Measurements from ENCODE around the gene SYT8. TPM values are rescaled to one million over a fixed set of nuclear protein-coding genes. Genes with fewer than 3 reads are reported as not detected.

Gene SYT8
- total RNA-seq, 2 experiments from 2014 or later = not detected

DNA sequence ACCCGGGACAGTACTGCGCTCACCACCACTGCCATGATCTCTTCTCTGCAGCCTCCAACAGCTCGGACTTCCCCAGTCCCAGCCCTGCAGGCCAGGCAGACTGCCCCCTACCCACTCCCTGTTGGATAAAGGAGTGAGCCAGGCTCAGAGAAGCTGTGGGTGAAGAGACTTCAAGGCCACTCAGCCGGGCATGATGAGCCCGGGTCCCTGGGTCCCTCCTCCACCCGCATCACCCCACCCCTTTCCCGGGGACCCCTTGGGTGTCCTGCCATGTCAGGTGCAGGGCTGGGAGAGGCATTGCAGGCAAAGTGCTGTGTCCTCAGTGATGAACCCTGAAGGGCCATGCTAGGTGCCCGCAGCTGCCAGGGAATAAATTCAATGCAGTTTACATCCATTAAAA, 32.6 kb downstream of the SYT8 start:
- no peaks in the 10 kb centered on the region for H3K9me3 ChIP-seq (ENCODE audit: control insufficient read depth in 1 of 2, insufficient read depth in 1 of 2, low read length in 2 of 2)
- H3K4me1 ChIP-seq (ENCODE audit: insufficient read depth, low read length) = peaks cover 96% of the 10 kb centered on the region
- intact Hi-C loops (cut with DNase I, micrococcal nuclease) = no loop called here
- Mint-ChIP-seq H3K4me1 (ENCODE audit: low read depth) (peaks cover 64% of the 10 kb centered on the region), H3K9me3 (no peaks in the 10 kb centered on the region), H3K4me3 (no peak overlapping the region), H3K27me3 (no peaks in the 10 kb centered on the region), H3K27ac (no peak overlapping the region), H3K36me3 (ENCODE audit: low read depth) (peaks cover 18% of the 10 kb centered on the region)
- H3K27ac ChIP-seq (ENCODE audit: low read depth in 1 of 2, low read length in 2 of 2) = peak overlapping the region in 1 of 2 donors; percentile 7
- ATAC-seq (ENCODE audit: poor library complexity) (no peak), DNase-seq (no peak)
- TF ChIP-seq, protein P1, sequence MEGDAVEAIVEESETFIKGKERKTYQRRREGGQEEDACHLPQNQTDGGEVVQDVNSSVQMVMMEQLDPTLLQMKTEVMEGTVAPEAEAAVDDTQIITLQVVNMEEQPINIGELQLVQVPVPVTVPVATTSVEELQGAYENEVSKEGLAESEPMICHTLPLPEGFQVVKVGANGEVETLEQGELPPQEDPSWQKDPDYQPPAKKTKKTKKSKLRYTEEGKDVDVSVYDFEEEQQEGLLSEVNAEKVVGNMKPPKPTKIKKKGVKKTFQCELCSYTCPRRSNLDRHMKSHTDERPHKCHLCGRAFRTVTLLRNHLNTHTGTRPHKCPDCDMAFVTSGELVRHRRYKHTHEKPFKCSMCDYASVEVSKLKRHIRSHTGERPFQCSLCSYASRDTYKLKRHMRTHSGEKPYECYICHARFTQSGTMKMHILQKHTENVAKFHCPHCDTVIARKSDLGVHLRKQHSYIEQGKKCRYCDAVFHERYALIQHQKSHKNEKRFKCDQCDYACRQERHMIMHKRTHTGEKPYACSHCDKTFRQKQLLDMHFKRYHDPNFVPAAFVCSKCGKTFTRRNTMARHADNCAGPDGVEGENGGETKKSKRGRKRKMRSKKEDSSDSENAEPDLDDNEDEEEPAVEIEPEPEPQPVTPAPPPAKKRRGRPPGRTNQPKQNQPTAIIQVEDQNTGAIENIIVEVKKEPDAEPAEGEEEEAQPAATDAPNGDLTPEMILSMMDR (IDR thresholded peaks at IDR 0.05) = no peak
- ChIA-PET CTCF (no interaction called here), POLR2A (no interaction called here)
- H3K4me3 ChIP-seq (ENCODE audit: low read length) = no peak overlapping the region
- no peaks in the 10 kb centered on the region for H3K27me3 ChIP-seq (ENCODE audit: control insufficient read depth in 1 of 2, insufficient read depth in 2 of 2, low read length in 2 of 2)
- H3K36me3 ChIP-seq (ENCODE audit: insufficient read depth, low read length) = peaks cover 12% of the 10 kb centered on the region

- TF ChIP-seq, protein P1 (IDR thresholded peaks at IDR 0.05) = no peak
- no peak overlapping the region for H3K27ac Mint-ChIP-seq
- Histone ChIP-seq H3K9me3 (ENCODE audit: control insufficient read depth in 1 of 2, insufficient read depth in 1 of 2, low read length in 2 of 2) (no peaks in the 10 kb centered on the region), H3K4me3 (ENCODE audit: low read length) (no peak overlapping the region), H3K27me3 (ENCODE audit: control insufficient read depth in 1 of 2, insufficient read depth in 2 of 2, low read length in 2 of 2) (no peaks in the 10 kb centered on the region), H3K36me3 (ENCODE audit: insufficient read depth, low read length) (peaks cover 6% of the 10 kb centered on the region), H3K27ac (ENCODE audit: low read depth in 1 of 2, low read length in 2 of 2) (peak overlapping the region in 1 of 2 donors; percentile 29), H3K4me1 (ENCODE audit: insufficient read depth, low read length) (peaks cover 96% of the 10 kb centered on the region)
- H3K27me3 Mint-ChIP-seq = no peaks in the 10 kb centered on the region
- DNase-seq (no peak), ATAC-seq (ENCODE audit: poor library complexity) (no peak)
- H3K36me3 Mint-ChIP-seq (ENCODE audit: low read depth) = peaks cover 18% of the 10 kb centered on the region
- no peak overlapping the region for H3K4me3 Mint-ChIP-seq
- H3K4me1 Mint-ChIP-seq (ENCODE audit: low read depth) = peaks cover 69% of the 10 kb centered on the region
- intact Hi-C loops (cut with DNase I, micrococcal nuclease) = no loop called here
- ChIA-PET POLR2A (no interaction called here), CTCF (interaction anchor here (1.7 kb wide), 1 partner anchor 16 kb away, joined by 4 read pairs; no protein-coding TSS in a partner anchor)
- H3K9me3 Mint-ChIP-seq = no peaks in the 10 kb centered on the region
Measured at GRCh38 chr11:1868056-1868635, 33.4 kb downstream of the SYT8 start.

- intact Hi-C loops (cut with DNase I, micrococcal nuclease) = no loop called here
- Mint-ChIP-seq H3K36me3 (ENCODE audit: low read depth) (peaks cover 18% of the 10 kb centered on the region), H3K9me3 (no peaks in the 10 kb centered on the region), H3K27ac (peak overlapping the region; percentile 86), H3K27me3 (no peaks in the 10 kb centered on the region), H3K4me3 (peak overlapping the region; percentile 39), H3K4me1 (ENCODE audit: low read depth) (peaks cover 71% of the 10 kb centered on the region)
- CTCF ChIA-PET = interaction anchor here (1.7 to 2.8 kb wide), 2 partner anchors 13 to 17 kb away, joined by 4 to 17 read pairs; no protein-coding TSS in a partner anchor
- peaks cover 95% of the 10 kb centered on the region for H3K4me1 ChIP-seq (ENCODE audit: insufficient read depth, low read length)
- no peaks in the 10 kb centered on the region for H3K36me3 ChIP-seq (ENCODE audit: insufficient read depth, low read length)
- DNase-seq (no peak), ATAC-seq (ENCODE audit: poor library complexity) (no peak)
- no peak overlapping the region for H3K4me3 ChIP-seq (ENCODE audit: low read length)
- TF ChIP-seq, protein P1 (IDR thresholded peaks at IDR 0.05) = no peak
- no peaks in the 10 kb centered on the region for H3K9me3 ChIP-seq (ENCODE audit: control insufficient read depth in 1 of 2, insufficient read depth in 1 of 2, low read length in 2 of 2)
- H3K27ac ChIP-seq (ENCODE audit: low read depth in 1 of 2, low read length in 2 of 2) = peak overlapping the region in 1 of 2 donors; percentile 29
- no peaks in the 10 kb centered on the region for H3K27me3 ChIP-seq (ENCODE audit: control insufficient read depth in 1 of 2, insufficient read depth in 2 of 2, low read length in 2 of 2)
- POLR2A ChIA-PET = interaction anchor here (1.2 to 3.1 kb wide), 3 partner anchors 15 to 21 kb away, joined by 7 to 21 read pairs (median 13); partner anchors contain the start of gene LSP1
Measured at GRCh38 chr11:1868636-1869291, 34.0 kb downstream of the SYT8 start.

Data from CD4-positive, alpha-beta T cell (primary cell).